ENCODE measurements around the gene AOX1. TPM values are rescaled to one million over a fixed set of nuclear protein-coding genes. Genes with fewer than 3 reads are reported as not detected.

The AOX1 gene
- total RNA-seq, 1 experiment from 2014 or later: 0.71 TPM

DNA sequence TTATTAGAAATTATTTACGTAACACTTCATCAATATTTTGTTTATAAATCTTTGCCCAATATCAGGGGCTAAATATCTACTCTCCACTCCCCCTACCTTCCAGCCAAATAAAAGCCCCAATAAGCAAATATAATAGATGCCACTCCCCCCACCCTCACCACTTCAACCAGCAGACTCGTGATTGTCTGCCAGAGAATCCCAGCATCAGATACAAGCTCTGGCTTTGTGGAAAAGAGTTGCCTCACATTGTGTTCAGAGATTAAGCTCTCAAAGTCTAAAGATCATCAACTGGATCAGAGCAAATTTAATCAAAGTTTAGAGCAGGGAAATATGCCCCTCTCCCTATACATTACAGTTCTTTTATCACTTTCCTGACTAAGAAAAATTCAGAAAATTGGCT lies 39.5 kb downstream of the AOX1 start:
- BruUV-seq (replicated peaks): no TSS peak
- intact Hi-C loops (cut with micrococcal nuclease): no loop called here
- no peaks in the 10 kb centered on the region for H3K9me2 ChIP-seq (ENCODE audit: insufficient read depth)
- peaks cover 0 to 8% of the 10 kb centered on the region in 2 experiments; a peak in 2 of 4 replicates for H3K4me1 ChIP-seq (ENCODE audit: control insufficient read depth in 1 of 2, insufficient read depth in 2 of 2, low read length in 2 of 2)
- no peaks in the 10 kb centered on the region for H3K9me3 ChIP-seq (ENCODE audit: control insufficient read depth in 1 of 2, insufficient read depth in 1 of 2, low read depth in 1 of 2, low read length in 2 of 2)
- H3K9ac ChIP-seq (ENCODE audit: low read length): no peak overlapping the region
- POLR2A ChIA-PET: no interaction called here
- H3K27ac ChIP-seq (ENCODE audit: low read depth, low read length): no peak overlapping the region
- no peaks in the 10 kb centered on the region for H3K79me2 ChIP-seq (ENCODE audit: insufficient read depth, low read length)
- H3K36me3 ChIP-seq (ENCODE audit: control insufficient read depth in 1 of 2, insufficient read depth in 2 of 2, low read length in 2 of 2): no peaks in the 10 kb centered on the region
- DNase-seq (ENCODE audit: low read depth, low spot score) (no peak), ATAC-seq (no peak)
- no peak overlapping the region for H2AFZ ChIP-seq (ENCODE audit: low read depth, low read length, poor library complexity, severe bottlenecking)
- no peaks in the 10 kb centered on the region for H3K27me3 ChIP-seq (ENCODE audit: insufficient read depth, low read length)
- CTCF ChIA-PET: no interaction called here
- no peaks in the 10 kb centered on the region for H4K20me1 ChIP-seq (ENCODE audit: insufficient read depth)
- TF ChIP-seq SIN3A (IDR thresholded peaks at IDR 0.05; ENCODE audit: low read depth) (no peak), POLR2AphosphoS5 (IDR thresholded peaks at IDR 0.05; ENCODE audit: low read depth, low read length) (no peak), ELF1 (IDR thresholded peaks at IDR 0.05; ENCODE audit: borderline replicate concordance, low read depth) (no peak), RAD21 (IDR thresholded peaks at IDR 0.05; ENCODE audit: low read depth) (no peak), POLR2A (IDR thresholded peaks at IDR 0.05; ENCODE audit: borderline replicate concordance, extremely low read depth, insufficient read depth, insufficient read length) (no peak), ZFX (IDR thresholded peaks at IDR 0.05) (no peak), JUND (IDR thresholded peaks at IDR 0.05) (no peak), FOSL1 (IDR thresholded peaks at IDR 0.05; ENCODE audit: low read depth) (no peak), SRF (IDR thresholded peaks at IDR 0.05; ENCODE audit: low read depth) (no peak)
- TF ChIP-seq, protein P1, sequence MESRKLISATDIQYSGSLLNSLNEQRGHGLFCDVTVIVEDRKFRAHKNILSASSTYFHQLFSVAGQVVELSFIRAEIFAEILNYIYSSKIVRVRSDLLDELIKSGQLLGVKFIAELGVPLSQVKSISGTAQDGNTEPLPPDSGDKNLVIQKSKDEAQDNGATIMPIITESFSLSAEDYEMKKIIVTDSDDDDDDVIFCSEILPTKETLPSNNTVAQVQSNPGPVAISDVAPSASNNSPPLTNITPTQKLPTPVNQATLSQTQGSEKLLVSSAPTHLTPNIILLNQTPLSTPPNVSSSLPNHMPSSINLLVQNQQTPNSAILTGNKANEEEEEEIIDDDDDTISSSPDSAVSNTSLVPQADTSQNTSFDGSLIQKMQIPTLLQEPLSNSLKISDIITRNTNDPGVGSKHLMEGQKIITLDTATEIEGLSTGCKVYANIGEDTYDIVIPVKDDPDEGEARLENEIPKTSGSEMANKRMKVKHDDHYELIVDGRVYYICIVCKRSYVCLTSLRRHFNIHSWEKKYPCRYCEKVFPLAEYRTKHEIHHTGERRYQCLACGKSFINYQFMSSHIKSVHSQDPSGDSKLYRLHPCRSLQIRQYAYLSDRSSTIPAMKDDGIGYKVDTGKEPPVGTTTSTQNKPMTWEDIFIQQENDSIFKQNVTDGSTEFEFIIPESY (IDR thresholded peaks at IDR 0.05; ENCODE audit: extremely low read depth, insufficient replicate concordance, low read length): no peak
- no peak overlapping the region for H3K4me2 ChIP-seq (ENCODE audit: low read length)
- RAD21 ChIA-PET (ENCODE audit: low non-redundant PET in 1 of 2, low total read pairs in 2 of 2, uncharacterized antibody in 2 of 2, unreplicated experiment in 2 of 2): no interaction called here
- H3K4me3 ChIP-seq (replicated peaks in 1 of 2; ENCODE audit: low read depth in 1 of 2, low read length in 2 of 2): no peak overlapping the region

DNA sequence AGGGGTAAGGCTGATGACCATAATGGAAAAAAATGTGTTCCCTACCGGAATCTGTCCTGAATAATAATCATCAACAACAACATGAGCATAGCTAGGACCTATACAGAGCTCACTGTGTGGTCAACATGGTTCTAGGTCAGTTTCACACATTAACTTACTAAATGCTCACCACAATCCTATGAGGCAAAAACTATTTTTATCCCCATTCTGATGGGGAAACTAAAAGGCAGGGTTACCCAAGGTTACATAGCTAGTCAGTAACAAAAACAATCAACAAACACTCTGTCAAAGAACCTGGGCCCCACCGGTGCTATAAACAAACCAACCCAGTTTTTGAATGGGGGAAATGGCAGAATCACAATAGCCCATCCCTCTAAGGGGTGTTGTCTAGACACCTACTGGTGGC lies 40.1 kb downstream of the AOX1 start:
- intact Hi-C loops (cut with micrococcal nuclease): no loop called here
- TF ChIP-seq JUND (IDR thresholded peaks at IDR 0.05): no peak
- no peak for TF ChIP-seq FOSL1 (IDR thresholded peaks at IDR 0.05; ENCODE audit: low read depth)
- no peak for TF ChIP-seq EZH2 (IDR thresholded peaks at IDR 0.05)
- H3K9ac ChIP-seq (ENCODE audit: low read length): no peak overlapping the region
- CTCF ChIA-PET: no interaction called here
- H3K9me2 ChIP-seq (ENCODE audit: insufficient read depth): no peaks in the 10 kb centered on the region
- RAD21 ChIA-PET (ENCODE audit: low non-redundant PET in 1 of 2, low total read pairs in 2 of 2, uncharacterized antibody in 2 of 2, unreplicated experiment in 2 of 2): no interaction called here
- DNase-seq (ENCODE audit: low read depth, low spot score) (no peak), ATAC-seq (no peak)
- POLR2A ChIA-PET: no interaction called here
- peaks cover 0 to 8% of the 10 kb centered on the region in 2 experiments; a peak in 2 of 4 replicates for H3K4me1 ChIP-seq (ENCODE audit: control insufficient read depth in 1 of 2, insufficient read depth in 2 of 2, low read length in 2 of 2)
- H3K27ac ChIP-seq (ENCODE audit: low read depth, low read length): no peak overlapping the region
- H3K4me2 ChIP-seq (ENCODE audit: low read length): no peak overlapping the region
- no peaks in the 10 kb centered on the region for H3K79me2 ChIP-seq (ENCODE audit: insufficient read depth, low read length)
- H4K20me1 ChIP-seq (ENCODE audit: insufficient read depth): no peaks in the 10 kb centered on the region
- BruUV-seq (replicated peaks): no TSS peak
- H2AFZ ChIP-seq (ENCODE audit: low read depth, low read length, poor library complexity, severe bottlenecking): no peak overlapping the region
- no peaks in the 10 kb centered on the region for H3K27me3 ChIP-seq (ENCODE audit: insufficient read depth, low read length)
- no peaks in the 10 kb centered on the region for H3K36me3 ChIP-seq (ENCODE audit: control insufficient read depth in 1 of 2, insufficient read depth in 2 of 2, low read length in 2 of 2)
- no peak overlapping the region for H3K4me3 ChIP-seq (replicated peaks in 1 of 2; ENCODE audit: low read depth in 1 of 2, low read length in 2 of 2)
- no peaks in the 10 kb centered on the region for H3K9me3 ChIP-seq (ENCODE audit: control insufficient read depth in 1 of 2, insufficient read depth in 1 of 2, low read depth in 1 of 2, low read length in 2 of 2)
